ENCODE data around the gene PARD6G. TPM values are rescaled to one million over a fixed set of nuclear protein-coding genes. Genes with fewer than 3 reads are reported as not detected.

The PARD6G gene
- total and polyA plus RNA-seq, 2 donors (not counting 1 experiment from before 2014, with no cell fraction given): 1.0 to 2.1 TPM

GRCh38 chr18:80161781-80162417 is 85.4 kb downstream of the PARD6G start:
- no peaks in the 10 kb centered on the region for H3K27me3 ChIP-seq (ENCODE audit: control insufficient read depth, insufficient read depth, low read length)
- H4K20me1 ChIP-seq (ENCODE audit: control insufficient read depth, extremely low read depth, insufficient read depth, low read length): no peaks in the 10 kb centered on the region
- no peaks in the 10 kb centered on the region for H3K9me3 ChIP-seq (ENCODE audit: control insufficient read depth, insufficient read depth, low read depth, low read length)
- TF ChIP-seq EZH2 (IDR thresholded peaks at IDR 0.05; ENCODE audit: low read length, missing control alignments) (no peak), CTCF (conservative IDR thresholded peaks at IDR 0.05 in 1 of 2, IDR thresholded peaks at IDR 0.05 in 1 of 2; ENCODE audit: low read depth in 1 of 2, low read length in 2 of 2) (no peak)
- no peaks in the 10 kb centered on the region for H3K4me1 ChIP-seq (ENCODE audit: control insufficient read depth, extremely low read depth, insufficient read depth, low read length)
- H3K27ac ChIP-seq (ENCODE audit: insufficient read depth, low read length): no peak overlapping the region
- H3K4me2 ChIP-seq (ENCODE audit: extremely low read depth, insufficient read depth, low read length): no peak overlapping the region
- no peak overlapping the region for H2AFZ ChIP-seq (ENCODE audit: low read length)
- H3K36me3 ChIP-seq (ENCODE audit: control insufficient read depth, insufficient read depth, low read length): no peaks in the 10 kb centered on the region
- no peak overlapping the region for H3K4me3 ChIP-seq (replicated peaks in 1 of 4; ENCODE audit: control extremely low read depth in 1 of 4, insufficient read depth in 1 of 4, low read depth in 3 of 4, low read length in 4 of 4)
- DNase-seq (ENCODE audit: low read depth in 2 of 2): no peak
- H3K79me2 ChIP-seq (ENCODE audit: control insufficient read depth, insufficient read depth, low read length): no peaks in the 10 kb centered on the region
- H3K9ac ChIP-seq (ENCODE audit: insufficient read depth, low read length): no peak overlapping the region

- Histone ChIP-seq H3K4me3 (replicated peaks in 1 of 4; ENCODE audit: control extremely low read depth in 1 of 4, insufficient read depth in 1 of 4, low read depth in 3 of 4, low read length in 4 of 4) (no peak overlapping the region), H2AFZ (ENCODE audit: low read length) (no peak overlapping the region), H3K4me2 (ENCODE audit: extremely low read depth, insufficient read depth, low read length) (no peak overlapping the region), H3K79me2 (ENCODE audit: control insufficient read depth, insufficient read depth, low read length) (no peaks in the 10 kb centered on the region), H3K9me3 (ENCODE audit: control insufficient read depth, insufficient read depth, low read depth, low read length) (no peaks in the 10 kb centered on the region), H3K27ac (ENCODE audit: insufficient read depth, low read length) (no peak overlapping the region), H3K36me3 (ENCODE audit: control insufficient read depth, insufficient read depth, low read length) (no peaks in the 10 kb centered on the region), H3K4me1 (ENCODE audit: control insufficient read depth, extremely low read depth, insufficient read depth, low read length) (no peaks in the 10 kb centered on the region), H3K9ac (ENCODE audit: insufficient read depth, low read length) (no peak overlapping the region), H4K20me1 (ENCODE audit: control insufficient read depth, extremely low read depth, insufficient read depth, low read length) (no peaks in the 10 kb centered on the region), H3K27me3 (ENCODE audit: control insufficient read depth, insufficient read depth, low read length) (no peaks in the 10 kb centered on the region)
- no peak for DNase-seq (ENCODE audit: low read depth in 2 of 2)
- TF ChIP-seq EZH2 (IDR thresholded peaks at IDR 0.05; ENCODE audit: low read length, missing control alignments) (no peak), CTCF (conservative IDR thresholded peaks at IDR 0.05 in 1 of 2, IDR thresholded peaks at IDR 0.05 in 1 of 2; ENCODE audit: low read depth in 1 of 2, low read length in 2 of 2) (peak; percentile 16 to 33)
These were observed 87.3 kb downstream of the PARD6G start for GRCh38 chr18:80159713-80160636.

GRCh38 chr18:80158365-80158764 is 88.9 kb downstream of the PARD6G start:
- Histone ChIP-seq H3K4me2 (ENCODE audit: extremely low read depth, insufficient read depth, low read length) (no peak overlapping the region), H3K79me2 (ENCODE audit: control insufficient read depth, insufficient read depth, low read length) (no peaks in the 10 kb centered on the region), H3K4me1 (ENCODE audit: control insufficient read depth, extremely low read depth, insufficient read depth, low read length) (no peaks in the 10 kb centered on the region), H3K4me3 (replicated peaks in 1 of 4; ENCODE audit: control extremely low read depth in 1 of 4, insufficient read depth in 1 of 4, low read depth in 3 of 4, low read length in 4 of 4) (no peak overlapping the region), H2AFZ (ENCODE audit: low read length) (no peak overlapping the region), H3K27ac (ENCODE audit: insufficient read depth, low read length) (no peak overlapping the region), H3K9ac (ENCODE audit: insufficient read depth, low read length) (no peak overlapping the region), H3K36me3 (ENCODE audit: control insufficient read depth, insufficient read depth, low read length) (no peaks in the 10 kb centered on the region), H4K20me1 (ENCODE audit: control insufficient read depth, extremely low read depth, insufficient read depth, low read length) (no peaks in the 10 kb centered on the region), H3K27me3 (ENCODE audit: control insufficient read depth, insufficient read depth, low read length) (no peaks in the 10 kb centered on the region), H3K9me3 (ENCODE audit: control insufficient read depth, insufficient read depth, low read depth, low read length) (no peaks in the 10 kb centered on the region)
- no peak for TF ChIP-seq EZH2 (IDR thresholded peaks at IDR 0.05; ENCODE audit: low read length, missing control alignments)
- no peak for TF ChIP-seq CTCF (conservative IDR thresholded peaks at IDR 0.05 in 1 of 2, IDR thresholded peaks at IDR 0.05 in 1 of 2; ENCODE audit: low read depth in 1 of 2, low read length in 2 of 2)
- DNase-seq (ENCODE audit: low read depth in 2 of 2): no peak

Data from fibroblast of lung (primary cell).